Measurements from ENCODE around the gene ITGB3. TPM values are rescaled to one million over a fixed set of nuclear protein-coding genes. Genes with fewer than 3 reads are reported as not detected.

The ITGB3 gene
- 6.6 TPM for total RNA-seq
- long read RNA-seq, transcript ITGB3-201 (15 exons, 3,995 nt), result major isoform, 9 of 15 reads
- long read RNA-seq, partial matches to known transcripts, result 6 of 15 reads
- long read RNA-seq, other reads (novel, unspliced or antisense), result 0 of 15 reads

GRCh38 chr17:47253541-47254402 lies at the start of gene ITGB3:
Gene ITGB3, plus strand, starts transcription at chr17:47253827. Its CDS starts 35 bp downstream, at chr17:47253862.
- H3K9me3 ChIP-seq, result no peaks in the 10 kb centered on the region
- no peaks in the 10 kb centered on the region for H3K36me3 ChIP-seq
- H3K27me3 ChIP-seq, result peaks cover 12% of the 10 kb centered on the region
- peaks cover 9% of the 10 kb centered on the region for H3K4me1 ChIP-seq
- peak; percentile 93 for ATAC-seq
- intact Hi-C loops (cut with DNase I), result no loop called here
- peak; percentile 40 for TF ChIP-seq CTCF (IDR thresholded peaks at IDR 0.05)
- H3K4me3 ChIP-seq, result peak within 1 kb of the TSS; percentile 64
- DNase-seq, result peak; percentile 86
- no peak within 1 kb of the TSS for H3K27ac ChIP-seq

GRCh38 chr17:47203984-47204721 lies 49.5 kb upstream of the ITGB3 start:
- intact Hi-C loops (cut with DNase I), result no loop called here
- no peak for ATAC-seq
- peaks cover 26% of the 10 kb centered on the region for H3K4me1 ChIP-seq

GRCh38 chr17:47204722-47205418 lies 48.8 kb upstream of the ITGB3 start:
- Histone ChIP-seq H3K4me3 (peak overlapping the region; percentile 10), H3K27ac (peak overlapping the region; percentile 83), H3K27me3 (no peaks in the 10 kb centered on the region), H3K4me1 (peaks cover 26% of the 10 kb centered on the region), H3K36me3 (no peaks in the 10 kb centered on the region), H3K9me3 (no peaks in the 10 kb centered on the region)
- no peak for DNase-seq
- peak; percentile 58 for ATAC-seq
- no peak for TF ChIP-seq CTCF (IDR thresholded peaks at IDR 0.05)
- intact Hi-C loops (cut with DNase I), result no loop called here

More at GRCh38 chr17:47203984-47204721, 49.5 kb upstream of the ITGB3 start:
- peak overlapping the region; percentile 83 for H3K27ac ChIP-seq
- DNase-seq, result no peak
- no peak for TF ChIP-seq CTCF (IDR thresholded peaks at IDR 0.05)
- H3K27me3 ChIP-seq, result no peaks in the 10 kb centered on the region
- no peaks in the 10 kb centered on the region for H3K36me3 ChIP-seq
- H3K9me3 ChIP-seq, result no peaks in the 10 kb centered on the region
- no peak overlapping the region for H3K4me3 ChIP-seq

- TF ChIP-seq CTCF (IDR thresholded peaks at IDR 0.05), result no peak
- H3K4me1 ChIP-seq, result peaks cover 26% of the 10 kb centered on the region
- ATAC-seq (peak; percentile 93), DNase-seq (peak; percentile 76)
- no peaks in the 10 kb centered on the region for H3K9me3 ChIP-seq
- no peaks in the 10 kb centered on the region for H3K36me3 ChIP-seq
- peak overlapping the region; percentile 10 for H3K4me3 ChIP-seq
- peak overlapping the region; percentile 83 for H3K27ac ChIP-seq
- no peaks in the 10 kb centered on the region for H3K27me3 ChIP-seq
- intact Hi-C loops (cut with DNase I), result no loop called here
These were observed 48.1 kb upstream of the ITGB3 start for GRCh38 chr17:47205419-47205963.

Measured in upper lobe of right lung (tissue), 1 donor.